GM13977 (cell line): ENCODE data around the gene SERPINA4.

Source experiments
- DNase-seq: peaks from one replicate; pipeline ENCODE4 v3.0.0; 2012; ENCODE audit warnings: low spot score
- CTCF ChIP-seq: IDR thresholded peaks from 2 replicates; pipeline ENCODE4 v1.5.1; 2012; ENCODE audit warnings: mild to moderate bottlenecking, control low read depth; ENCODE audit not compliant: insufficient read depth; ENCODE audit errors: extremely low read depth, missing control alignments
- in situ Hi-C: fragments of 300-500 bp; cut with MboI; formaldehyde crosslinking; loops from one replicate; pipeline ENCODE4 v1.12.0; 2022; ENCODE audit warnings: low sequenced_read_pairs, low pct_unique_long_range_greater_than_20kb, mixed read lengths, inconsistent platforms; ENCODE audit not compliant: unreplicated experiment

Gene SERPINA4

GRCh38 chr14:94615823-94616570 is 54.8 kb downstream of the SERPINA4 start:
- in situ Hi-C loops = no loop called here
- no peak for TF ChIP-seq CTCF
- DNase-seq = no peak

DNA sequence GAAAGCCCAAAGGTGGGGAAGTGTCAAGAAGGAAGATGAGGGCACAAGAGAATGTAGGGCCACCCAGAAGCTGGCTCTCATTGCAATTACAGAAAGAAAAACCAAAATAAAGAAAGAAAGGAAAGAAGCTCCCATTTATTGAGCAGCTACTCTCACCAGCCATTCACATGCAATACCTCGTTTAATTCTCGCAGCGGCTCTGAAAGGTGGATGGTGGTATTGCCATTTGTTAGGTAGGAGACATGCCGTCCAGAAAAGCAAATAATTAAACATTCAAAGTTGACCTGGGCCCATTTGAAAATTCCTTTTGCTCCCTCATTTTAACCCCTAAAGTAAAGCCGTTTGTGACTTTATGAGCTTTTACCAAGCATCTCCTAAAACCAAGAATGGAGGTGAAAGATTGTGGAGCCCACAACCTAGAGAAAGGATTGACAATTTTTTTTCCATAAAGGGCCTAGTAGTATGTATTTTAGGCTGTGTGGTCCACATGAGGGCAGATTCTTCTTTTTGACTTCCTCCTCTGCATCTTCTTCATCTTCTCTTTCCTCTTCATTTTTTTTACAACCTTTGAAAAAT is 56.2 kb downstream of the SERPINA4 start:
- TF ChIP-seq CTCF = no peak
- in situ Hi-C loops = no loop called here
- DNase-seq = no peak

GRCh38 chr14:94617988-94618822 is 57.0 kb downstream of the SERPINA4 start:
- TF ChIP-seq CTCF = no peak
- DNase-seq = no peak
- in situ Hi-C loops = no loop called here

- no peak for TF ChIP-seq CTCF
- DNase-seq = no peak
- in situ Hi-C loops = no loop called here
These were observed 58.1 kb downstream of the SERPINA4 start for GRCh38 chr14:94619297-94619696.
